ENCODE measurements around the gene NPAS3. TPM values are rescaled to one million over a fixed set of nuclear protein-coding genes. Genes with fewer than 3 reads are reported as not detected.

The NPAS3 gene
- total and polyA plus RNA-seq, 2 of the 13 experiments (the other 11 are each of a cell fraction or from before 2014, with no cell fraction given) = not detected

DNA sequence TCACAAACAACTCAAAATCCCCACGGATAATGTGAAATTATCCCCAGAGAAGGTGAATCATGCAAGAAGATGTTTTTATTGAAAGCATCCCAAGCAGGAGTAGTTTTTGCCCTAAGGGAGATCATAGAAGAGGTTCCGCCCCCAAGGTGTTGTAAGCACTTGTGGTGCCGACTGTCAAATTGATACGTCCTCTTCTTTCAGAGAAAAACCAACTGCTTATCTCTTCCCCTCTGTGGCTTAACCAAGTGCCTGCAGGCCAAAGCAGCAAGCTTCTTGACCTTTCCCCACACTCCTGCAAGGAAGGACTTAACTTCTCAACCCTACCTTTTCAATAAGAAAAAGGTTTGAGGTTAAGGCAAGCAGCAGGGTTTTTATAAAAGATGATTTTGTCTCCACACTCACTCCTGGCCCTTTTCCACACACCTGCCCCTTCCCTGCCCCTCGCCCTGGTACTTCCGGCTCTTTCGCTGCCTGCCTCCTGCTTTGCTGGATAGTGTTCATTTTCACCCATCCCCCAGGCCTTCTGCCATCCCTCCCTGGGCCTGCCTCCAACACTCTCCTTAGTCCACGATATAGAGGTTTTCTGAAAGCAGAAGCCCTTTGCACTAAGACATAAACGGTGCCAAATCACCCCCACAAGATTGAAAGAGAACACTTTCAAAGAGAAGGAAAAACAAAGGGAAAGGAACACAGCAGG is 897.7 kb downstream of the NPAS3 start:
- Histone ChIP-seq H3K36me3 (replicated peaks in 1 of 2; ENCODE audit: control insufficient read depth in 1 of 2, insufficient read depth in 2 of 2, low read length in 2 of 2) (no peaks in the 10 kb centered on the region), H3K79me2 (ENCODE audit: insufficient read depth, low read length) (no peaks in the 10 kb centered on the region), H3K27ac (ENCODE audit: extremely low read length, insufficient read depth, low read length) (no peak overlapping the region), H3K9ac (ENCODE audit: insufficient read depth, low read depth, low read length) (no peak overlapping the region), H2AFZ (ENCODE audit: low read length) (no peak overlapping the region), H3K4me3 (replicated peaks in 1 of 3; ENCODE audit: insufficient read depth in 1 of 3, low read depth in 2 of 3, low read length in 3 of 3) (no peak overlapping the region), H3K27me3 (ENCODE audit: control insufficient read depth in 1 of 2, insufficient read depth in 2 of 2, low read length in 2 of 2) (peaks cover 4 to 9% of the 10 kb centered on the region in 2 experiments; a peak in 3 of 5 replicates), H3K4me1 (ENCODE audit: insufficient read depth, low read length) (no peaks in the 10 kb centered on the region), H3K9me3 (ENCODE audit: low read length) (no peaks in the 10 kb centered on the region), H3K4me2 (ENCODE audit: low read depth, low read length) (no peak overlapping the region), H4K20me1 (ENCODE audit: insufficient read depth, low read length) (no peaks in the 10 kb centered on the region)
- ATAC-seq (no peak), DNase-seq (ENCODE audit: low spot score) (no peak), FAIRE-seq (no peak)
- no TSS peak for BruUV-seq (replicated peaks)
- no peak for TF ChIP-seq NCOA5 (CRISPR knock-in tag; IDR thresholded peaks at IDR 0.05)
- no peak for TF ChIP-seq ZSCAN9 (CRISPR knock-in tag; IDR thresholded peaks at IDR 0.05; ENCODE audit: borderline replicate concordance)
- no peak for TF ChIP-seq ZMYM2 (CRISPR knock-in tag; IDR thresholded peaks at IDR 0.05)
- no peak for TF ChIP-seq U2AF2 (IDR thresholded peaks at IDR 0.05; ENCODE audit: low read depth, low read length)
- TF ChIP-seq KLF13 (CRISPR knock-in tag; IDR thresholded peaks at IDR 0.05) = no peak
- no peak for TF ChIP-seq RBAK (CRISPR knock-in tag; IDR thresholded peaks at IDR 0.05)
- TF ChIP-seq RBM39 (IDR thresholded peaks at IDR 0.05; ENCODE audit: low read depth, low read length, poor library complexity, severe bottlenecking) = no peak
- TF ChIP-seq TBL1XR1 (IDR thresholded peaks at IDR 0.05; ENCODE audit: borderline replicate concordance, low read length, partially characterized antibody) = no peak
- POLR2A ChIA-PET = no interaction called here
- intact Hi-C loops (cut with micrococcal nuclease; ENCODE audit: unreplicated experiment) (loop anchor here (10.0 kb wide), 1 partner anchor 658 kb away; no protein-coding TSS in a partner anchor), in situ Hi-C loops (cut with HindIII; ENCODE audit: extremely low pct_ligation_motif_present, low pct_unique_long_range_greater_than_20kb) (loop anchor here (5.0 kb wide), 3 partner anchors 266 to 466 kb away; no protein-coding TSS in a partner anchor)
- 34% methylated on average over 9 of the region's 9 CpGs for WGBS (ENCODE audit: low lambda C conversion rate)
- CTCF ChIA-PET (ENCODE audit: low intra/inter-chr PET ratio, low total read pairs) = no interaction called here

Measured in HepG2 (cell line).